BLaER1 treated with 17β-estradiol and CSF1 and Interleukin-3, amounts not matched to agents 10 nM and 100 nM (cell line): ENCODE results near the gene GPR83.

Source experiments
- H3K27ac ChIP-seq, 11 experiments: shearing (Covaris generic); formaldehyde crosslinking; 2 replicates each; pipeline ENCODE4 v1.8.1; 2022
- H3K27me3 ChIP-seq, 11 experiments: shearing (Covaris generic); formaldehyde crosslinking; 2 replicates each; pipeline ENCODE4 v1.8.1; 2022
- H3K36me3 ChIP-seq, 11 experiments: shearing (Covaris generic); formaldehyde crosslinking; 2 replicates each; pipeline ENCODE4 v1.8.1; 2022
- H3K4me1 ChIP-seq, 10 experiments: shearing (Covaris generic); formaldehyde crosslinking; 2 replicates each; pipeline ENCODE4 v1.8.1; 2022
- H3K4me2 ChIP-seq, 11 experiments: shearing (Covaris generic); formaldehyde crosslinking; 2 replicates each; pipeline ENCODE4 v1.8.1; 2022
- H3K4me3 ChIP-seq, 10 experiments: shearing (Covaris generic); formaldehyde crosslinking; 2 replicates each; pipeline ENCODE4 v1.8.1; 2022
- H3K9ac ChIP-seq, 11 experiments: shearing (Covaris generic); formaldehyde crosslinking; 2 replicates each; pipeline ENCODE4 v1.8.1; 2022
- H3K9me3 ChIP-seq, 11 experiments: shearing (Covaris generic); formaldehyde crosslinking; replicated peaks in 1 of 11; 2 replicates each; pipeline ENCODE4 v1.8.1; 2022
- H4K20me1 ChIP-seq, 11 experiments: shearing (Covaris generic); formaldehyde crosslinking; 2 replicates each; pipeline ENCODE4 v1.8.1; 2022
- Cebpa-rat ChIP-seq, 11 experiments: shearing (Covaris generic); IDR thresholded peaks; 2 replicates each; pipeline ENCODE4 v1.8.1; 2022

GPR83 gene

GRCh38 chr11:94338651-94339050, 62.6 kb downstream of the GPR83 start:
- H3K36me3 ChIP-seq, result no peaks in the 10 kb centered on the region
- H3K27me3 ChIP-seq, result no peaks in the 10 kb centered on the region
- peaks cover 0 to 5% (median 0%) of the 10 kb centered on the region in 11 experiments; a peak in 1 of 22 replicates for H3K9me3 ChIP-seq
- TF ChIP-seq Cebpa-rat (IDR thresholded peaks at IDR 0.05), result no peak
- H3K4me1 ChIP-seq, result no peaks in the 10 kb centered on the region
- no peak overlapping the region for H3K4me2 ChIP-seq
- H3K27ac ChIP-seq, result no peak overlapping the region
- no peaks in the 10 kb centered on the region for H4K20me1 ChIP-seq
- H3K9ac ChIP-seq, result no peak overlapping the region
- H3K4me3 ChIP-seq, result no peak overlapping the region

GRCh38 chr11:94336033-94336432, 65.2 kb downstream of the GPR83 start:
- Histone ChIP-seq H3K27ac (no peak overlapping the region), H3K4me3 (no peak overlapping the region), H3K4me1 (no peaks in the 10 kb centered on the region), H3K27me3 (no peaks in the 10 kb centered on the region), H3K36me3 (no peaks in the 10 kb centered on the region), H3K4me2 (no peak overlapping the region), H3K9me3 (peaks cover 0 to 5% (median 0%) of the 10 kb centered on the region in 11 experiments; a peak in 1 of 22 replicates), H3K9ac (no peak overlapping the region), H4K20me1 (no peaks in the 10 kb centered on the region)
- TF ChIP-seq Cebpa-rat (IDR thresholded peaks at IDR 0.05), result no peak

- no peak overlapping the region for H3K27ac ChIP-seq
- no peak overlapping the region for H3K9ac ChIP-seq
- no peak overlapping the region for H3K4me2 ChIP-seq
- no peak for TF ChIP-seq Cebpa-rat (IDR thresholded peaks at IDR 0.05)
- no peaks in the 10 kb centered on the region for H3K9me3 ChIP-seq
- H4K20me1 ChIP-seq, result no peaks in the 10 kb centered on the region
- H3K4me1 ChIP-seq, result peaks cover 0 to 6% (median 0%) of the 10 kb centered on the region in 10 experiments; a peak in 5 of 20 replicates
- H3K36me3 ChIP-seq, result no peaks in the 10 kb centered on the region
- H3K4me3 ChIP-seq, result no peak overlapping the region
- H3K27me3 ChIP-seq, result no peaks in the 10 kb centered on the region
Measured at GRCh38 chr11:94332814-94333213, 68.4 kb downstream of the GPR83 start.

- no peak overlapping the region for H3K4me3 ChIP-seq
- H3K9me3 ChIP-seq, result peaks cover 0 to 11% (median 0%) of the 10 kb centered on the region in 11 experiments; a peak in 7 of 22 replicates
- no peaks in the 10 kb centered on the region for H4K20me1 ChIP-seq
- no peak overlapping the region for H3K27ac ChIP-seq
- peaks cover 0 to 18% (median 2%) of the 10 kb centered on the region in 10 experiments; a peak in 8 of 20 replicates for H3K4me1 ChIP-seq
- no peak overlapping the region for H3K9ac ChIP-seq
- no peaks in the 10 kb centered on the region for H3K27me3 ChIP-seq
- no peak for TF ChIP-seq Cebpa-rat (IDR thresholded peaks at IDR 0.05)
- H3K36me3 ChIP-seq, result no peaks in the 10 kb centered on the region
- H3K4me2 ChIP-seq, result no peak overlapping the region
Measured at GRCh38 chr11:94330789-94331188, 70.4 kb downstream of the GPR83 start.

GRCh38 chr11:94329501-94329900, 71.7 kb downstream of the GPR83 start:
- no peak for TF ChIP-seq Cebpa-rat (IDR thresholded peaks at IDR 0.05)
- Histone ChIP-seq H3K9ac (no peak overlapping the region), H4K20me1 (no peaks in the 10 kb centered on the region), H3K36me3 (no peaks in the 10 kb centered on the region), H3K27me3 (no peaks in the 10 kb centered on the region), H3K27ac (no peak overlapping the region), H3K4me2 (no peak overlapping the region), H3K9me3 (peaks cover 0 to 16% (median 0%) of the 10 kb centered on the region in 11 experiments; a peak in 7 of 22 replicates), H3K4me1 (peaks cover 0 to 18% (median 2%) of the 10 kb centered on the region in 10 experiments; a peak in 8 of 20 replicates), H3K4me3 (no peak overlapping the region)

- Histone ChIP-seq H3K4me3 (no peak overlapping the region), H3K36me3 (no peaks in the 10 kb centered on the region), H3K9ac (no peak overlapping the region), H4K20me1 (no peaks in the 10 kb centered on the region), H3K9me3 (peaks cover 0 to 16% (median 0%) of the 10 kb centered on the region in 11 experiments; a peak in 7 of 22 replicates), H3K27me3 (no peaks in the 10 kb centered on the region), H3K27ac (no peak overlapping the region), H3K4me1 (peaks cover 0 to 18% (median 2%) of the 10 kb centered on the region in 10 experiments; a peak in 8 of 20 replicates), H3K4me2 (no peak overlapping the region)
- TF ChIP-seq Cebpa-rat (IDR thresholded peaks at IDR 0.05), result no peak
Measured at GRCh38 chr11:94328587-94329080, 72.6 kb downstream of the GPR83 start.
